ENCODE results near the gene WLS.

GRCh38 chr1:68147534-68148171, 84.7 kb downstream of the WLS start:
- no peak for TF ChIP-seq CTCF (IDR thresholded peaks at IDR 0.05)
- TF ChIP-seq ZFX (IDR thresholded peaks at IDR 0.05; ENCODE audit: borderline replicate concordance): no peak

All from 22Rv1 (cell line).